SK-N-DZ (cell line): Measurements from ENCODE around the gene CASKIN1.
"Not testable (repeated sequence)": the region's sequence is repeated elsewhere in the genome, so short reads cannot be mapped to it uniquely, and the experiment has no call there.

Experiments
- DNase-seq: peaks from one replicate; pipeline ENCODE4 v3.0.0-alpha.2; 2015; ENCODE audit warnings: low spot score
- small RNA-seq, 2 experiments: library from RNA; depleted of rRNA; stranded (forward); fragments of <200 nt; gene quantifications; one replicate each; pipeline ENCODE3, GENCODE V24; 2014

The CASKIN1 gene

GRCh38 chr16:2143878-2144485 lies 52.4 kb downstream of the CASKIN1 start:
- no peak for DNase-seq

DNA sequence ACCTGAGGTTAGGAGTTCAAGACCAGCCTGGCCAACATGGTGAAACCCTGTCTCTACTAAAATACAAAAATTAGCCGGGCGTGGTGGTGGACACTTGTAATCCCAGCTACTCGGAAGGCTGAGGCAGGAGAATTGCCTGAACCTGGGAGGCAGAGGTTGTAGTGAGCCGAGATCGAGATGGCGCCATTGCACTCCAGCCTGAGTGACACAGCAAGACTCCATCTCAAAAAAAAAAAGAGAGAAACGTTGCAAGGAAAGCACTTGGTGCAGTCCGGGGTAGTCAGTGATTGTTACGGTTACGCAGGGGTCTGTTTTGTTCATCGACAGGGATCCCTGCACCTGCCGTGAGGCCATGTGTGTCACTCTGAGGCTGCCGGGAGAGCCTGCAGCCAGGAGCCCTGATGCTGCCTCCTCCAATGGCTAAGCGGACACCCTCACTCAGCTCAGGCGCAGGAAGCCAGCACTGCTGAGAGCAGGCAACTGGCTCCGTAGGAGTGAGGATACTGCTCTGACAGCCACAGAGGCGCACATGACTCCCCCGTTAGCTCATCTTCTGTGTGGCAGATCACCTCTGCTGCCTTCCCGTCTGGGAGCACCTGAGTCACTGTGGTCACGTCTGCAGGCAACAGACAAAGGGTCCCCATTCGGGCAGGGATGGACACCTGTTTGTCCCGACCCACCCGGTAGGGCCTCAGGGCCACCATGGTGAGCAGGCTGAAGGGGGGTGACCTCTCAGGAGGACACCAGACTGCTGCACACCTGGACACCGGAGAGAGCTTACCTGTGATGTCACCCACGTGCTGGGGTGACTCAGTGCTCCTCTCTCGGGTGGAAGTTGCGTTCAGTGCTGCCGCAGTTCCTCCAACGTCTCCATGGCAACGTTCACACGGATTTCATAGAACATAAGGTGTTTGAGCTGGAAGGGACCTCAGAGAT lies 53.2 kb downstream of the CASKIN1 start:
- peak; percentile 71 for DNase-seq

GRCh38 chr16:2135770-2136490 lies 60.5 kb downstream of the CASKIN1 start, which contains the start of gene PKD1:
PKD1 (minus strand) TSS chr16:2135898; CDS start chr16:2135689, 209 bp downstream.
- peak; percentile 92 for DNase-seq

DNA sequence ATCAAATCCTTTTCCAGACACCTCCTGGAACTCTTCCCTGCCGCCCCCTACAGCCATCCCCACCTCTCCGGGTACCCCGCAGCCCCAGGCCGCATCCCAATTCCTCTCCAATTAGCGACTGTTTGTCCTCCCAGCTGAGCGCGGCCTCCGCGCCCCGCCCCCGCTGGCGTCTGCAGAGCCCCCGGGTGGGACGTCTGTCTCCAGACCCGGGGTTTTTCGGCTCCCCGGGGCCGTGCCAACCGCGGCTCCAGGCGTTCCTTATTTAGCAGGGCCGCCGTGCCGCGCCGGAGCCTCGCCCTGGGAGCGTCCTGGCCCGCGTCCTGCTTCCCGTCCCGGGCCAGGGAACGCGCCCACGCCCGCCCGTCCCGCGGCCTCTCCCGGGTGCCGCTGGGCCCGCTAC lies 61.3 kb downstream of the CASKIN1 start:
- DNase-seq = not testable (repeated sequence)

DNA sequence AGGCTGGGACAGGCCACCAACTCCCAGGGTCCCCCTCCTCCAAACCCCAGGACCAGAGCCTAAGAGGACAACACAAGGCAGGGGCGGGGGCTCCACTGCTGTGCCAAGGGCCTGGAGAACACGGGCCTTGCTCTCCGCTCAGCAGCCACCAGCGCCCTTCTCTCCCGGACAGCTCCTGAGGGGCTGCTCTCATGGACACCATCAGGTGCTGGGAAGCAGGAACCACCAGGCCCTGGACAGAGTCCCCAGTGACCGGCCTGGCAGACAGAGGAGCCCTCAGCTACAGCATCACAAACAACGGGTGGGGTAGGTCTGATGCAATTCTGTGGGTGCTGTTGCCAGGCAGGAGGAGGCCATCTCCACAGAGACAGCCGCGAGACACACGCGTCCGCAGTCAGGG lies 62.6 kb downstream of the CASKIN1 start:
- not testable (repeated sequence) for DNase-seq

DNA sequence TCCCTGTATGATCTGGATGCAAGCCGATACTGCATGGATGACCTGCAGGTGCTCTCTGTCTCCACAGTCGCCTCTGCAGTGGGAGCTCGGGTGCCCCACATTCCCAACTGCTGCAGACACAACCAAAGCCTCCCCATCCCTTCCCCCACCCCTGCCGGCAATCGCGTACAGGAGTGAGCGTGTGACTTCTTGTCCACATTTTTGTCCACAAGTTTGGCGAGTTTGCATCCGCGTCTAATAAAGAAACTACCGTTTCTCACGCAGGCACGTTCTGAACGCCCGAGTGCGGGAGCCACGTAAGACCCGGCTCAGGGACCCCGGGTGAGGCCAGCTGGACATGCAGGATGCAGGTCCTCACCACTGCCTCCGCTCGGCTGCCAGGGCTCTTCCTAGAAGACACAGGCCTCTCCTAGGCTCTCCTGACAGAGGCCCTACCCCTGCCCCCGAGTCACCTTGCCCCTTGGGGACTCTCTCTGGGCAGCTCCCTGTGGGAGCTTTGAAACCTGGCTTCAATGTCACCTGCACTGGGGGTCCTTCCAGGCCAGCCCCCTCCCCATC lies 66.4 kb downstream of the CASKIN1 start:
- DNase-seq = not testable (repeated sequence)

DNA sequence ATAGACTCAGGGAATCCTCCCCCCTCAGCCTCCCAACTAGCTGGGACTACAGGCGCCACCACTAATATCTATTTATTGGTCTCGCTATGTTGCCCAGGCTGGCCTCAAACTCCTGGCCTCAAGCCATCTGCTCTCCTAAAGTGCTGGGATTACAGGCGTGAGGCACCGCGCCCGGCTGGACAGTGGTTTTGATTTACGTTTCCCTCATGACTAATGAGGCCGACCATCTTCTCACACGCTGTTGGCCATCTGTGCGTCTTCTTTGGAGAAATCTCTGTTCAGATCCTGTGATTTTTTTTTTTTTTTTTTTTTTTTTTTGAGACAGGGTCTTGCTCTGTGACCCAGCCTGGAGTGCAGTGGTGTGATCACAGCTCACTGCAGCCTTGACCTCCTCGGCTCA lies 67.2 kb downstream of the CASKIN1 start:
- DNase-seq = not testable (repeated sequence)

DNA sequence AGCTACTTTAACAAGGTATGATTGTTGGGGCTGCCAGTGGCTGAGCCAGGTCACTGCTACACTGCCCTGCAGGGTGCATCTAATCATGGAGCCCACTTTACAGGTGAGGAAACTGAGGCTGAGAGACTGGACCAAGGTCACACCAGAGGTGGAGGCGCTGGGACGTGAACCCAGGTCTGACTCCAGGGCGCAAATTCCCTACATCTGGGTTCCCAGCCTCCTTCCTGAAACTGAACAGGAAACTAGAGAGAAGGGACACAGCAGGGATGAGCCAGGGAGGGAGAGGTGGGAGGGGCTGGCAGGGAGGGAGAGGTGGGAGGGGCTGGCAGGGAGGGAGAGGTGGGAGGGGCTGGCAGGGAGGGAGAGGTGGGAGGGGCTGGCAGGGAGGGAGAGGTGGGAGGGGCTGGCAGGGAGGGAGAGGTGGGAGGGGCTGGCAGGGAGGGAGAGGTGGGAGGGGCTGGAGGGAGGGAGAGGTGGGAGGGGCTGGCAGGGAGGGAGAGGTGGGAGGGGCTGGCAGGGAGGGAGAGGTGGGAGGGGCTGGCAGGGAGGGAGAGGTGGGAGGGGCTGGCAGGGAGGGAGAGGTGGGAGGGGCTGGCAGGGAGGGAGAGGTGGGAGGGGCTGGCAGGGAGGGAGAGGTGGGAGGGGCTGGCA lies 68.7 kb downstream of the CASKIN1 start:
- DNase-seq = peak; percentile 56

Small RNA genes lying within 50 kb of the gene (small RNA-seq; reads per million reads assigned to genes)
- gene MIR3180-5 (0 reads per million in 2 experiments), gene MIR4516 (0 reads per million in 2 experiments), gene RF00019 (0 reads per million in 2 experiments), gene SNORD60 (0 reads per million in 2 experiments)
